WTC11 (cell line): ENCODE data around the gene TAS1R2.

ENCODE experiments used
- AFF4 ChIP-seq: sonication (generic); formaldehyde crosslinking; IDR thresholded peaks from 2 replicates; pipeline ENCODE4 v1.8.1; 2023; ENCODE audit warnings: mild to moderate bottlenecking, missing genetic modification reagents, borderline replicate concordance
- ATF2 ChIP-seq: sonication (generic); formaldehyde crosslinking; IDR thresholded peaks from 2 replicates; pipeline ENCODE4 v1.8.1; 2022; ENCODE audit warnings: low read depth, missing genetic modification reagents, borderline replicate concordance
- EMX1 ChIP-seq: fragments of 250-450 bp; sonication (Bioruptor Pico); IDR thresholded peaks from 2 replicates; pipeline ENCODE4 v1.8.0; 2021; ENCODE audit warnings: mild to moderate bottlenecking
- FOXJ3 ChIP-seq: sonication (generic); formaldehyde crosslinking; IDR thresholded peaks from 2 replicates; pipeline ENCODE4 v1.9.0; 2021; ENCODE audit warnings: missing genetic modification reagents, mild to moderate bottlenecking, borderline replicate concordance
- HMGXB4 ChIP-seq: sonication (generic); formaldehyde crosslinking; IDR thresholded peaks from 2 replicates; pipeline ENCODE4 v1.8.1; 2023; ENCODE audit warnings: mild to moderate bottlenecking, moderate library complexity, missing genetic modification reagents
- JAZF1 ChIP-seq: fragments of 250-450 bp; sonication (Bioruptor Pico); IDR thresholded peaks from 2 replicates; pipeline ENCODE4 v1.9.0; 2021; ENCODE audit warnings: moderate library complexity, mild to moderate bottlenecking, inconsistent platforms
- JUN ChIP-seq: sonication (generic); formaldehyde crosslinking; IDR thresholded peaks from 2 replicates; pipeline ENCODE4 v1.8.0; 2023; ENCODE audit warnings: mild to moderate bottlenecking, missing genetic modification reagents
- SP1 ChIP-seq: sonication (generic); formaldehyde crosslinking; conservative IDR thresholded peaks from 2 replicates; pipeline ENCODE4 v1.8.1; 2022; ENCODE audit warnings: missing genetic modification reagents
- TEAD4 ChIP-seq: sonication (generic); formaldehyde crosslinking; IDR thresholded peaks from 2 replicates; pipeline ENCODE4 v1.8.0; 2022; ENCODE audit warnings: mild to moderate bottlenecking, missing genetic modification reagents
- ZBTB21 ChIP-seq: sonication (generic); formaldehyde crosslinking; IDR thresholded peaks from 2 replicates; pipeline ENCODE4 v1.8.1; 2023; ENCODE audit warnings: mild to moderate bottlenecking, missing genetic modification reagents, borderline replicate concordance
- TF ChIP-seq, protein P1 (sequence below): fragments of 200-600 bp; IDR thresholded peaks from 2 replicates; pipeline ENCODE4 v1.8.0; 2022; ENCODE audit warnings: antibody characterized with exemption
- TF ChIP-seq, protein P2 (sequence below): sonication (generic); formaldehyde crosslinking; IDR thresholded peaks from 2 replicates; pipeline ENCODE4 v1.8.0; 2022; ENCODE audit warnings: mild to moderate bottlenecking, missing genetic modification reagents
- TF ChIP-seq, protein P3 (sequence below): sonication (generic); formaldehyde crosslinking; IDR thresholded peaks from 2 replicates; pipeline ENCODE4 v1.8.1; 2022; ENCODE audit warnings: missing genetic modification reagents, borderline replicate concordance
- TF ChIP-seq, protein P4 (sequence below): sonication (generic); formaldehyde crosslinking; IDR thresholded peaks from 2 replicates; pipeline ENCODE4 v1.8.1; 2023; ENCODE audit warnings: mild to moderate bottlenecking, missing genetic modification reagents

DNA sequence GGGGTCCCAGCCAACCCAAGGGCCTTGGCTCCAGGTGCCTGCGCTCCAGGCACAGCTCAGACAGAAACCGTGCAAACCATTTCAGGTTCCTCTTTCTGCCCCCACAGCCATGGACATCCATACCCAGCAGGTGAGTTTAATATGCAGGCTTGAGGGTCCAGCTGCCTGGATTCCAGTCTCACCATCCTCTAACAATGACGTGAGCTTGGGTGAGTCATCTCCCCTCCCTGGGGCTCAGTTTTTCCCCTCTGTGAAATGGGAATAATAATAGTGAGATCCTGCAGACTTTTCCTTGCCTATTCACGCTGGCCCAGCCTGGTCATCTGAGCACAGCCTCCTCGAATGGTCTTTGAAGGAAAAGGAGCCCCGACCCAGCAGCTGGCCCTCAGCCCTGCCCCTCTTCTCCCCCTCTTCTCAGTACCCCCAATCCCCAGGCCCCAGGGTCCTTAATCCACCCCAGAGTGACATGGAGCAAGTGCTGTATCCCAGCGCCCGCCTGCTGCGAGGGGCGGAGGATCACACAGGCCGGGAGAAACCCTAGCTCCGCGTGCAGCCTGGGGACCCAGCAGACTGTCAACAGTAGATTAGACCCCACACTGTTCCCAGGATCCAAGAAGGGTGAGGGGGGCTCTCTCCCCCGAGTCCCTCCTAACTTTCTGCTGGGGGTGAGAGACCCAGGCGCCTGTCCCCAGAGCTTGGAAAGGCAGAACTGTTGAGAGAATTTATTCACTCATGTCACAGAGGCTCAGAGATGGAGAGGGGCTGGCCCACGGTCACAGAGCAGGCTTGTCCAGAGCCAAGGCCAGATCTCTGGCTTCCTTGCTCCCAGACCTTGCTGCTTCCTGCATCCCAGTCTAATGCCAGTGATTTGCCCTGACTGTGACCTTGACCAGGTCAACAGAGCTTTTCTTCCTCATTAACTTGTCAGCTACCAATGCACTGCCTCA, 49.2 kb downstream of the TAS1R2 start:
- TF ChIP-seq, protein P1, sequence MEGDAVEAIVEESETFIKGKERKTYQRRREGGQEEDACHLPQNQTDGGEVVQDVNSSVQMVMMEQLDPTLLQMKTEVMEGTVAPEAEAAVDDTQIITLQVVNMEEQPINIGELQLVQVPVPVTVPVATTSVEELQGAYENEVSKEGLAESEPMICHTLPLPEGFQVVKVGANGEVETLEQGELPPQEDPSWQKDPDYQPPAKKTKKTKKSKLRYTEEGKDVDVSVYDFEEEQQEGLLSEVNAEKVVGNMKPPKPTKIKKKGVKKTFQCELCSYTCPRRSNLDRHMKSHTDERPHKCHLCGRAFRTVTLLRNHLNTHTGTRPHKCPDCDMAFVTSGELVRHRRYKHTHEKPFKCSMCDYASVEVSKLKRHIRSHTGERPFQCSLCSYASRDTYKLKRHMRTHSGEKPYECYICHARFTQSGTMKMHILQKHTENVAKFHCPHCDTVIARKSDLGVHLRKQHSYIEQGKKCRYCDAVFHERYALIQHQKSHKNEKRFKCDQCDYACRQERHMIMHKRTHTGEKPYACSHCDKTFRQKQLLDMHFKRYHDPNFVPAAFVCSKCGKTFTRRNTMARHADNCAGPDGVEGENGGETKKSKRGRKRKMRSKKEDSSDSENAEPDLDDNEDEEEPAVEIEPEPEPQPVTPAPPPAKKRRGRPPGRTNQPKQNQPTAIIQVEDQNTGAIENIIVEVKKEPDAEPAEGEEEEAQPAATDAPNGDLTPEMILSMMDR, result no peak
- no peak for TF ChIP-seq HMGXB4 (CRISPR knock-in tag)
- TF ChIP-seq, protein P2, sequence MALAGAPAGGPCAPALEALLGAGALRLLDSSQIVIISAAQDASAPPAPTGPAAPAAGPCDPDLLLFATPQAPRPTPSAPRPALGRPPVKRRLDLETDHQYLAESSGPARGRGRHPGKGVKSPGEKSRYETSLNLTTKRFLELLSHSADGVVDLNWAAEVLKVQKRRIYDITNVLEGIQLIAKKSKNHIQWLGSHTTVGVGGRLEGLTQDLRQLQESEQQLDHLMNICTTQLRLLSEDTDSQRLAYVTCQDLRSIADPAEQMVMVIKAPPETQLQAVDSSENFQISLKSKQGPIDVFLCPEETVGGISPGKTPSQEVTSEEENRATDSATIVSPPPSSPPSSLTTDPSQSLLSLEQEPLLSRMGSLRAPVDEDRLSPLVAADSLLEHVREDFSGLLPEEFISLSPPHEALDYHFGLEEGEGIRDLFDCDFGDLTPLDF (CRISPR knock-in tag), result no peak
- TF ChIP-seq FOXJ3 (CRISPR knock-in tag), result no peak
- no peak for TF ChIP-seq AFF4 (CRISPR knock-in tag)
- TF ChIP-seq ATF2 (CRISPR knock-in tag), result no peak
- no peak for TF ChIP-seq JAZF1 (CRISPR knock-in tag)
- TF ChIP-seq JUN (CRISPR knock-in tag), result no peak
- TF ChIP-seq, protein P3, sequence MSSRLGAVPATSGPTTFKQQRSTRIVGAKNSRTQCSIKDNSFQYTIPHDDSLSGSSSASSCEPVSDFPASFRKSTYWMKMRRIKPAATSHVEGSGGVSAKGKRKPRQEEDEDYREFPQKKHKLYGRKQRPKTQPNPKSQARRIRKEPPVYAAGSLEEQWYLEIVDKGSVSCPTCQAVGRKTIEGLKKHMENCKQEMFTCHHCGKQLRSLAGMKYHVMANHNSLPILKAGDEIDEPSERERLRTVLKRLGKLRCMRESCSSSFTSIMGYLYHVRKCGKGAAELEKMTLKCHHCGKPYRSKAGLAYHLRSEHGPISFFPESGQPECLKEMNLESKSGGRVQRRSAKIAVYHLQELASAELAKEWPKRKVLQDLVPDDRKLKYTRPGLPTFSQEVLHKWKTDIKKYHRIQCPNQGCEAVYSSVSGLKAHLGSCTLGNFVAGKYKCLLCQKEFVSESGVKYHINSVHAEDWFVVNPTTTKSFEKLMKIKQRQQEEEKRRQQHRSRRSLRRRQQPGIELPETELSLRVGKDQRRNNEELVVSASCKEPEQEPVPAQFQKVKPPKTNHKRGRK (CRISPR knock-in tag), result no peak
- no peak for TF ChIP-seq ZBTB21 (CRISPR knock-in tag)
- TF ChIP-seq, protein P4, sequence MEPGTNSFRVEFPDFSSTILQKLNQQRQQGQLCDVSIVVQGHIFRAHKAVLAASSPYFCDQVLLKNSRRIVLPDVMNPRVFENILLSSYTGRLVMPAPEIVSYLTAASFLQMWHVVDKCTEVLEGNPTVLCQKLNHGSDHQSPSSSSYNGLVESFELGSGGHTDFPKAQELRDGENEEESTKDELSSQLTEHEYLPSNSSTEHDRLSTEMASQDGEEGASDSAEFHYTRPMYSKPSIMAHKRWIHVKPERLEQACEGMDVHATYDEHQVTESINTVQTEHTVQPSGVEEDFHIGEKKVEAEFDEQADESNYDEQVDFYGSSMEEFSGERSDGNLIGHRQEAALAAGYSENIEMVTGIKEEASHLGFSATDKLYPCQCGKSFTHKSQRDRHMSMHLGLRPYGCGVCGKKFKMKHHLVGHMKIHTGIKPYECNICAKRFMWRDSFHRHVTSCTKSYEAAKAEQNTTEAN (CRISPR knock-in tag), result no peak
- no peak for TF ChIP-seq TEAD4 (CRISPR knock-in tag)
- no peak for TF ChIP-seq EMX1 (CRISPR knock-in tag)
- TF ChIP-seq SP1 (CRISPR knock-in tag), result no peak
